Measurements from ENCODE around the gene SOX9. TPM values are rescaled to one million over a fixed set of nuclear protein-coding genes. Genes with fewer than 3 reads are reported as not detected.
A peak's percentile ranks its signal among the peaks of the same experiment; 100 is the strongest.
"Not testable (repeated sequence)": the region's sequence is repeated elsewhere in the genome, so short reads cannot be mapped to it uniquely, and the experiment has no call there.

Gene SOX9
- total RNA-seq, 1 donor, result 6.5 TPM

GRCh38 chr17:72107100-72107499 lies 13.7 kb upstream of the SOX9 start:
- no peak for TF ChIP-seq CTCF (IDR thresholded peaks at IDR 0.05; ENCODE audit: extremely low read depth, low read depth, low read length)
- no peaks in the 10 kb centered on the region for H3K27me3 ChIP-seq (ENCODE audit: insufficient read depth, low read length)

GRCh38 chr17:72110231-72110941 lies 10.4 kb upstream of the SOX9 start:
- peak overlapping the region; percentile 38 for H3K4me2 ChIP-seq (ENCODE audit: insufficient read depth, low read length)
- no peaks in the 10 kb centered on the region for H3K36me3 ChIP-seq (ENCODE audit: insufficient read depth, low read length)
- H2AFZ ChIP-seq (ENCODE audit: low read length), result peak overlapping the region; percentile 66

More at GRCh38 chr17:72107100-72107499, 13.7 kb upstream of the SOX9 start:
- Histone ChIP-seq H3K4me3 (ENCODE audit: insufficient read depth, low read length) (no peak overlapping the region), H2AFZ (ENCODE audit: low read length) (no peak overlapping the region), H3K4me2 (ENCODE audit: insufficient read depth, low read length) (no peak overlapping the region), H3K9me3 (ENCODE audit: low read depth, low read length) (no peaks in the 10 kb centered on the region), H3K4me1 (ENCODE audit: insufficient read depth, low read length) (peaks cover 2% of the 10 kb centered on the region), H3K36me3 (ENCODE audit: insufficient read depth, low read length) (no peaks in the 10 kb centered on the region), H3K27ac (ENCODE audit: low read depth, low read length) (no peak overlapping the region), H3K79me2 (ENCODE audit: insufficient read depth, low read length) (no peaks in the 10 kb centered on the region), H4K20me1 (ENCODE audit: insufficient read depth, low read length) (no peaks in the 10 kb centered on the region)
- no peak for DNase-seq (ENCODE audit: insufficient read length, low spot score, missing footprints)

GRCh38 chr17:72110942-72111318 lies 9.9 kb upstream of the SOX9 start:
- H3K79me2 ChIP-seq (ENCODE audit: insufficient read depth, low read length), result no peaks in the 10 kb centered on the region
- no peak for TF ChIP-seq CTCF (IDR thresholded peaks at IDR 0.05; ENCODE audit: extremely low read depth, low read depth, low read length)
- no peak overlapping the region for H3K4me3 ChIP-seq (ENCODE audit: insufficient read depth, low read length)
- no peak overlapping the region for H3K27ac ChIP-seq (ENCODE audit: low read depth, low read length)
- H3K9me3 ChIP-seq (ENCODE audit: low read depth, low read length), result no peaks in the 10 kb centered on the region
- no peaks in the 10 kb centered on the region for H4K20me1 ChIP-seq (ENCODE audit: insufficient read depth, low read length)
- peak overlapping the region; percentile 38 for H3K4me2 ChIP-seq (ENCODE audit: insufficient read depth, low read length)
- no peaks in the 10 kb centered on the region for H3K36me3 ChIP-seq (ENCODE audit: insufficient read depth, low read length)
- DNase-seq (ENCODE audit: insufficient read length, low spot score, missing footprints), result no peak
- peaks cover 5% of the 10 kb centered on the region for H3K27me3 ChIP-seq (ENCODE audit: insufficient read depth, low read length)
- no peaks in the 10 kb centered on the region for H3K4me1 ChIP-seq (ENCODE audit: insufficient read depth, low read length)
- peak overlapping the region; percentile 66 for H2AFZ ChIP-seq (ENCODE audit: low read length)

More at GRCh38 chr17:72110231-72110941, 10.4 kb upstream of the SOX9 start:
- H3K4me3 ChIP-seq (ENCODE audit: insufficient read depth, low read length), result no peak overlapping the region
- DNase-seq (ENCODE audit: insufficient read length, low spot score, missing footprints), result no peak
- no peaks in the 10 kb centered on the region for H4K20me1 ChIP-seq (ENCODE audit: insufficient read depth, low read length)
- no peak overlapping the region for H3K27ac ChIP-seq (ENCODE audit: low read depth, low read length)
- H3K79me2 ChIP-seq (ENCODE audit: insufficient read depth, low read length), result no peaks in the 10 kb centered on the region
- no peak for TF ChIP-seq CTCF (IDR thresholded peaks at IDR 0.05; ENCODE audit: extremely low read depth, low read depth, low read length)
- H3K9me3 ChIP-seq (ENCODE audit: low read depth, low read length), result no peaks in the 10 kb centered on the region
- H3K4me1 ChIP-seq (ENCODE audit: insufficient read depth, low read length), result no peaks in the 10 kb centered on the region
- peaks cover 4% of the 10 kb centered on the region for H3K27me3 ChIP-seq (ENCODE audit: insufficient read depth, low read length)

GRCh38 chr17:72111336-72111923 lies 9.4 kb upstream of the SOX9 start:
- H3K27ac ChIP-seq (ENCODE audit: low read depth, low read length), result no peak overlapping the region
- H3K36me3 ChIP-seq (ENCODE audit: insufficient read depth, low read length), result no peaks in the 10 kb centered on the region
- H2AFZ ChIP-seq (ENCODE audit: low read length), result no peak overlapping the region
- H3K27me3 ChIP-seq (ENCODE audit: insufficient read depth, low read length), result peaks cover 10% of the 10 kb centered on the region
- TF ChIP-seq CTCF (IDR thresholded peaks at IDR 0.05; ENCODE audit: extremely low read depth, low read depth, low read length), result no peak
- no peaks in the 10 kb centered on the region for H3K4me1 ChIP-seq (ENCODE audit: insufficient read depth, low read length)
- H3K9me3 ChIP-seq (ENCODE audit: low read depth, low read length), result no peaks in the 10 kb centered on the region
- H4K20me1 ChIP-seq (ENCODE audit: insufficient read depth, low read length), result no peaks in the 10 kb centered on the region
- H3K4me2 ChIP-seq (ENCODE audit: insufficient read depth, low read length), result peak overlapping the region; percentile 38
- no peak for DNase-seq (ENCODE audit: insufficient read length, low spot score, missing footprints)
- no peak overlapping the region for H3K4me3 ChIP-seq (ENCODE audit: insufficient read depth, low read length)
- H3K79me2 ChIP-seq (ENCODE audit: insufficient read depth, low read length), result no peaks in the 10 kb centered on the region

- not testable (repeated sequence) for DNase-seq (ENCODE audit: insufficient read length, low spot score, missing footprints); H2AFZ ChIP-seq (ENCODE audit: low read length); H4K20me1 ChIP-seq (ENCODE audit: insufficient read depth, low read length); H3K4me1 ChIP-seq (ENCODE audit: insufficient read depth, low read length); H3K36me3 ChIP-seq (ENCODE audit: insufficient read depth, low read length); H3K79me2 ChIP-seq (ENCODE audit: insufficient read depth, low read length); H3K4me2 ChIP-seq (ENCODE audit: insufficient read depth, low read length); H3K9me3 ChIP-seq (ENCODE audit: low read depth, low read length); H3K4me3 ChIP-seq (ENCODE audit: insufficient read depth, low read length); H3K27ac ChIP-seq (ENCODE audit: low read depth, low read length)
- peaks cover 15% of the 10 kb centered on the region for H3K27me3 ChIP-seq (ENCODE audit: insufficient read depth, low read length)
Observed at GRCh38 chr17:72111926-72112325, 8.9 kb upstream of the SOX9 start.
